Effector memory CD4-positive, alpha-beta T cell (primary cell): ENCODE data around the gene IRAK1.
A peak's percentile ranks its signal among the peaks of the same experiment; 100 is the strongest.

Source experiments
- DNase-seq, 3 donors: peaks; one replicate each; pipeline ENCODE4 v3.0.0-alpha.2; 2020
- H3K27ac ChIP-seq: 2 replicates; pipeline ENCODE4 v1.7.0; 2013; ENCODE audit warnings: mild to moderate bottlenecking, low read length, moderate library complexity; ENCODE audit not compliant: insufficient read depth, poor library complexity, severe bottlenecking
- H3K27me3 ChIP-seq: replicated peaks from 2 replicates; pipeline ENCODE4 v1.7.0; 2013; ENCODE audit warnings: mild to moderate bottlenecking, low read length; ENCODE audit not compliant: insufficient read depth, control insufficient read depth, poor library complexity, severe bottlenecking
- H3K36me3 ChIP-seq: 2 replicates; pipeline ENCODE4 v1.7.0; 2013; ENCODE audit warnings: mild to moderate bottlenecking, low read length, moderate library complexity; ENCODE audit not compliant: control insufficient read depth, insufficient read depth
- H3K4me1 ChIP-seq: 2 replicates; pipeline ENCODE4 v1.7.0; 2013; ENCODE audit warnings: low read length, mild to moderate bottlenecking; ENCODE audit not compliant: control insufficient read depth, insufficient read depth, poor library complexity, severe bottlenecking
- H3K4me3 ChIP-seq: 2 replicates; pipeline ENCODE4 v1.7.0; 2013; ENCODE audit warnings: low read length, low read depth, mild to moderate bottlenecking; ENCODE audit not compliant: insufficient read depth, poor library complexity, severe bottlenecking
- H3K9me3 ChIP-seq: 2 replicates; pipeline ENCODE4 v1.7.0; 2013; ENCODE audit warnings: mild to moderate bottlenecking, low read length, moderate library complexity; ENCODE audit not compliant: control insufficient read depth

IRAK1 gene

DNA sequence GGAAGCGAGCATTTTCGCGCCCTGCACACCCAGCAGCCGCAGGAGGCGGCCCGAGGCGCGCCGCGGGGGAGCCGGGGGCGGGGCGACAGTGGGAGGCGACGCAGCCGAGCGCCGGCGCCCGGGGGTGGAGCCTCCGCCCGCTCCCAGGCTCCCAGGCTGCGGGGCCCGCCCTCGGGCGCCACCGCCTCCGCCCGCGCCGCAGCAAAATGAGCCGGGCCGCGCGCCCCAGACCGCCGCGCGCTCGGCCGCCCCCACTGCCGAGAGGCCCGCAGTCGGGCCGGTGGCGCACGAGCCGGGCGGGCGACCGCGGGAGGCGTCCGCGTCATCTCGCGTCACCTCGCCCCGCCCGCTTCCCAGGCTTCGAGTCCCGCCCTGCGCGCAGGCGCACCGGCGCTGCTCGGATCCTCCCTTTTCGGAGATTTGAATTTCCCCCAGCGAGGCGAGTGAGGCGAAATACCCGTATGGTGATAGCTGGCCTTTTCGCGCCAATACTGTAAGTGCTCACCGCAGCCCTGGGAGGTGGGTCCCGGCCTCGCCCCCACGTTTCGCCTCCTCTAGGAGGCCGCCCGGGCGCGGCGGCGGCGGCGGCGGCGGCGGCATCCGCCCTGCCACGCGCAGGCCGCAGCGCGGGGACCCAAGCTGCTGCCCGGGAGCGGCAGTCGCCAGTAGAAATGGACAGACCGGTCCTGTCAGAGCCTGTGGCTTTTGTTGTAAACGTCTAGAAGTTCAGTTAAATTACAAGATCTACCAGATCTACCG, 47.2 kb downstream of the IRAK1 start, which contains the start of gene TMEM187:
Gene TMEM187 (plus strand): TSS at position 387 of the 759 bp plus-strand sequence. CDS start 9,309 bp downstream, outside the sequence.
- Histone ChIP-seq H3K27me3 (no peaks in the 10 kb centered on the region), H3K36me3 (no peaks in the 10 kb centered on the region), H3K27ac (peak within 1 kb of the TSS; percentile 94), H3K4me3 (peak within 1 kb of the TSS; percentile 99), H3K4me1 (peaks cover 18% of the 10 kb centered on the region), H3K9me3 (no peaks in the 10 kb centered on the region)
- DNase-seq: peak; percentile 80 to 83 (median 81)

DNA sequence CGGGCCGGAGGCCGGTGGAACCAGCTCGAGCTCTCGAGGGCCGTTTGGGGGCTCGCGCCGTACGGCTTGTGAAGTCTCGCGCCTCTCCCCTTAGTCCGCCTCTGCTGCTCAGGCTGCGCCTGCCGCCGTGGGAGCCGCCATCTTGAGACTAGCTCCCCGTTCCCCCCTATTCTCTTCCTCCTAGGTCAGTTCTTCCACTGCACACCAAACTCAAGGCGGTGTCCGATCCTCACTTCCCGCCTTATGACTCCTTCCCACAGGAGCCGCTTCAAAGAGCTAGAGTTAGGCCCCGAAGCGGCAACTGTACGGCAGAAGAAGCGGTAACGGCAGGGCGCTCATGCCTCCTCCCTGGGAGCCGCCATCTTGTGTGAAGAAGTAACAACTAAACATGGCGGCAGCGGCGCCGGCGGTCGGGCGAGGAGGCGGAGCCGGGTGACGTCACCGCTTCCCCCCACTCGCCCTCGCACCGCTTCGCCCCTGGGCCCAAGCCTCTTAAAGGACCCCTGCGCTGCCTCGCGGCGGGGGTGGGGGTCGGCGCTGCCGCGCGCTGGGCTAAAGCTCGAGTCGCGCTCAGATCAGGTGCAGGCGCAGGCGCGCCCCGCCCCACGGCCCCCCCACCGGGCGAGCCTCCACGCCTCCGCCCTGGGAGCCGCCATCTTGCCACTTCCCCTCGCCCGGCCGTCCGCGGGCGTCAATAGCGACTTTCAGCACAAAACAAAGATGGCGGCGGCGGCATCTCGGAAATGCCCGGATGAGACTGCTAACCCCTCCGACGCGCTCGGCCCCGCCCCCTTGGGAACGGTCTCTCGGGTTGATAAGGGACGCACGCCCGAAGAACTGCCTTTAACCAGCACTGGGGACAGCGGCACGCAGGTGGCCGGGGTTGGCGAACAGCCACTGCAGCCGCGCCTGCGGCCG, 48.0 kb downstream of the IRAK1 start, which contains the start of gene HCFC1:
Gene HCFC1 (minus strand): TSS at position 369 of the 918 bp plus-strand sequence. CDS start 978 bp downstream, outside the sequence.
- H3K4me3 ChIP-seq: peak within 1 kb of the TSS; percentile 99
- H3K9me3 ChIP-seq: no peaks in the 10 kb centered on the region
- DNase-seq: peak; percentile 84 to 89 (median 87)
- H3K27me3 ChIP-seq: no peaks in the 10 kb centered on the region
- H3K27ac ChIP-seq: peak within 1 kb of the TSS; percentile 94
- H3K36me3 ChIP-seq: no peaks in the 10 kb centered on the region
- H3K4me1 ChIP-seq: peaks cover 23% of the 10 kb centered on the region

DNA sequence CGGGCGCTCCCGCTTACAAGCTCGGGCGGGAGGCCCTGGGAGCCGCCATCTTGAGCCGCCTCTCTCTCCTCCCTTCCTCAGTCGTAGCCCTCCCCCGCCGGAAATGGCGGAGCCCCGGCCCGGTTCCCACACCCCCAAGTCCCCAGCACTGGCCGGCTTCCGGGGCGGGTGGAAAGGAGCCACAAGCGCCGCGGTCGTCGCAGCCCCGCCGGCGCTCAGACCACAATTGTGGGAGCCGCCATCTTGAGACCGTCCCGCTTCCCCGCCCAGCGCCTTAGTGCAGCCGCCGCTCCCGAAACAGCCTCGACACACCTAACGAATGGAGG, 48.6 kb downstream of the IRAK1 start:
- H3K9me3 ChIP-seq: no peaks in the 10 kb centered on the region

DNA sequence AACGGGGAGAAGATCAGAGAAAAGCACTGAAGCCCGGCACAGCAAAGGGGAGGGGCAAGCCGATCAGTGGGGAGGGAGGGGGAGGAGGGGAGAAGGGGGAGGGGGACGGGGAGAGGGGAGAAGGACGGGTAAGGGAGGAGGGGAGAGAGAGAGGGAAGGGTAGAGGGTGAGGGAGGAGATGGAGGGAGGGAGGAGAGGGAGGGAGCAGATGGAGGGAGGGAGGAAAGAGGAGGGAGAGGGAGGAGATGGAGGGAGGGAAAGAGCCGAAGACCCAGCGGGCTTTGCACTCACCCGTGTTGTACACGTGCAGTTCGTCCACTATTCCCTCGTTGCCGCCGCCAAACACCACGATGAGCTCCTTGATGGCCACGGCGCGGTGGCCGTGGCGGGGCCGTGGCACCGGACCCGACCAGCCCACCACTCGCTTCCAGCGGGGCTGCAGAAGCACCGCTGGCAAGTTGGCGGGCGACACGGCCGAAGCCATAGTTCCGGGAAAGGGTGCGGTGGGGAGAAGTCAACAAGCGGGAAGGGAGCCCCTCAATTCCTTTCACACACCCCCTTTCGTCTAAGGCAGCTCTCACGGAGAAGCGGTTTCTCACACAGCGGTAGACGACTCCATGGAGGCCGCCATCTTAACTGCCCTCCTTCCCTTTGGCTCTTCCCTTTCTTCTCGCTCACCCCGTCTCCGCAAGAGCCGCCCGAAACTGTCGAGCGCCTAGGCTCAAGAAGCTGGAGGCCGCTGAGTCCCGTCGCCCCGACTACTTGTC, 49.2 kb downstream of the IRAK1 start:
- Histone ChIP-seq H3K4me1 (peaks cover 30% of the 10 kb centered on the region), H3K36me3 (no peaks in the 10 kb centered on the region), H3K4me3 (peak overlapping the region; percentile 99), H3K27me3 (no peaks in the 10 kb centered on the region), H3K9me3 (no peaks in the 10 kb centered on the region), H3K27ac (peak overlapping the region; percentile 94)
- peak in 2 of 3 donors; percentile 16 to 39 for DNase-seq

More for the DNA sequence above, 48.6 kb downstream of the IRAK1 start:
- peak; percentile 79 to 85 (median 84) for DNase-seq
- H3K27me3 ChIP-seq: no peaks in the 10 kb centered on the region
- peak overlapping the region; percentile 99 for H3K4me3 ChIP-seq
- H3K36me3 ChIP-seq: no peaks in the 10 kb centered on the region
- H3K27ac ChIP-seq: peak overlapping the region; percentile 94
- peaks cover 30% of the 10 kb centered on the region for H3K4me1 ChIP-seq

DNA sequence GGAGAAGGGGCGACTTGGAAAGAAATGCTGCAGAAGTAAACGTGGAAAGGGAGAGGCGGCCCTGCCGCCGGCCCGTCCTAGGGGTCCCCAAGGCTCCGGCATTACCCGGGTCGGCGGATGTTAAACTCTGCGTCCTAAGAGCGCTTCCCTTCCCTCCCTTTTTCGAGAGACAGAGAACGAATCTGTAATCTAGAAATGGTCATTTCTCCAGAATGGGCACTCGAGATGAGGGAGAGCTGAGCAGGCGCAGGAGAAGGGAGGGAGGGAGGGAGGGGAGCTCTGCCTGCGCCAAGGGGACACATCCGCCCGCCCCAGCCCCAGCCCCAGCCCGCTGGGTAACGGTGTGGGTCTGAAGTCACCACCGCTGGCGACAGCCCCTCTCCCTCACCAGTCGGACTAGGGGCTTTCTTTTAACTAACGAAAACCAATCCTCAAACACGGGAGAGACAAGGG, 49.8 kb downstream of the IRAK1 start:
- no peaks in the 10 kb centered on the region for H3K9me3 ChIP-seq
- no peak for DNase-seq
- H3K36me3 ChIP-seq: no peaks in the 10 kb centered on the region
- H3K27ac ChIP-seq: peak overlapping the region; percentile 94
- peaks cover 30% of the 10 kb centered on the region for H3K4me1 ChIP-seq
- peak overlapping the region; percentile 99 for H3K4me3 ChIP-seq
- H3K27me3 ChIP-seq: no peaks in the 10 kb centered on the region

DNA sequence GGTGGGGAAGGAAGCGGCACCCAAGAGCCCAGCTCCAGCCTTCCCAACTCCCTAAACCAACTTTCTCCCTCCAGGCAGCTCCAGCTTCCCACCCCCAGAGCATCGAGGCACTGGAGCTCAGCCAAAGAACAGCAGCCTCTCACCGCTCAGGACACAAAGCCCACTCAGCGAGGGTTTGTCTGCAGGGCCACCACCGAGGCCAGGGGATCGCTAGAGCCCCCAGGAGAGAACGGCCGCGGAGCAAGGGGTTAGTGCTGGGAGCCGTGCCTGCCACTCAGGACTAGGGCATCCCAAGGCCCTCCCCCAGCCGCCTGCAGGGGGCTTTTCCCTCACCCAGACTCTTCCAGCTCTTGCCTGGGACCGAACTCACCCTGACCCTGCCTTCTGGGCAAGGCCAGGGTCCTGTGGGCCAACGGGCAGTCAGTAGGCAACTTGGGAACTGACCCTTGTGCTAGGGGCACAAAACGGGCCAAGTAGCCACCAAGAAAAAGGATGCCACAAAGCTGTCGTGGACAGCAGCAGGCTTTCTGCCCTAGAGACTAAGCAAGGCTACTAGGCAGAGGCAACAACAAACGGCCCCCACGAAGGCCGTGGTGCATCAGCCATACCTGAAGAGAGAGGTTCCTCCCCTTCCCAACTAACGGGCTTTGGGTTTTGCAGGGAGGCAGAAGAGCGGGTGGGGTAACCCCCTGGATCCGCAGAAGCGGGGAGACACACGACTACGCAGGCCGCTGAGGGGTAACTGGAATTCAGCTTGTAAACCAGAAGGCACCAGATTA, 50.4 kb downstream of the IRAK1 start:
- no peak for DNase-seq
- H3K4me1 ChIP-seq: peaks cover 24% of the 10 kb centered on the region
- H3K27ac ChIP-seq: peak overlapping the region; percentile 94
- H3K9me3 ChIP-seq: no peaks in the 10 kb centered on the region
- peaks cover 2% of the 10 kb centered on the region for H3K36me3 ChIP-seq
- peak overlapping the region; percentile 99 for H3K4me3 ChIP-seq
- H3K27me3 ChIP-seq: no peaks in the 10 kb centered on the region

DNA sequence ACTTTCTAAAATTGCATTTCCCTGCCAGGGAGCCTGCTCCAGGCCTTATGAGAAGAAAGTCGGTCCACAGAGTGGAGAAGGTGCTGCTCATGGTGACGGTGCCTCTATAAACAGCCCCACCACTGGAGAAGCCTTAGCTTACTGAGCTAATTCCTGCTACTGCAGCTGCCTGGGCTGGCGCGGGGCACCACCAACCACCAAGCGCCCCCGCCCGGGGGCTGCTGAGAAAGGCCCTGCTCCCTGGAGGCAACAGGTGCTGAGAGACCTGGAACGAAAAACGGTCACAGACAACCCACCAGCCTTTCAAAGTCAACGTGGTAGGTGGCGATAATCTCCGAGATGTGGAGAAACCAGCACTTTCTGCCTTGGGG, 51.0 kb downstream of the IRAK1 start:
- Histone ChIP-seq H3K4me3 (peak overlapping the region; percentile 99), H3K27me3 (no peaks in the 10 kb centered on the region), H3K4me1 (peaks cover 20% of the 10 kb centered on the region), H3K27ac (peak overlapping the region; percentile 94), H3K36me3 (peaks cover 8% of the 10 kb centered on the region), H3K9me3 (no peaks in the 10 kb centered on the region)
- DNase-seq: peak in 1 of 3 donors; percentile 32

DNA sequence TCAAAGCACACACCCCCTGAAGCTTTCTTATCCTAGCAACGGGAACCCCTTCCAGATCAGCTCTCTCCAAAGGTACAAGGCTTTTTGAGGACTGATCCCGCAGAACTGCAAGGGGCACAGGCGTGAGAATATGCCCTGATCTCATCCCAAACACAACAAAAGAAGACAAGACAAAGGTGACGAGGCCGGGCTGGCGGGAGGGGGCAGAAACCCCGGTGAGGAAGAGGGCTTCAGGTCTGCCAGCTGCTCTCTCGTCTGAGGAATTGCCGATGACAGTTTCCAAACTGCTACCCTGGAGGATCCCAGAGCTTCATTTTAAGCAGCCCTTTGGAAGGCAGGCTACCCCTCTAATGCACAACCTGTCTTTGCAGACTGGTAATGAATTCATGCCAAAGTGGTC, 51.4 kb downstream of the IRAK1 start:
- no peaks in the 10 kb centered on the region for H3K9me3 ChIP-seq
- no peaks in the 10 kb centered on the region for H3K27me3 ChIP-seq
- H3K27ac ChIP-seq: peak overlapping the region; percentile 94
- peak overlapping the region; percentile 99 for H3K4me3 ChIP-seq
- H3K4me1 ChIP-seq: peaks cover 18% of the 10 kb centered on the region
- no peak for DNase-seq
- peaks cover 13% of the 10 kb centered on the region for H3K36me3 ChIP-seq
